ENCODE data around the gene PRODH2.

GRCh38 chr19:35841961-35842595 lies 29.4 kb upstream of the PRODH2 start:
- TF ChIP-seq FOXA1 (IDR thresholded peaks at IDR 0.05) (no peak), TARDBP (IDR thresholded peaks at IDR 0.05) (no peak), ZNF384 (IDR thresholded peaks at IDR 0.05) (no peak), BHLHE40 (IDR thresholded peaks at IDR 0.05; ENCODE audit: borderline replicate concordance) (no peak), FOXM1 (IDR thresholded peaks at IDR 0.05; ENCODE audit: borderline replicate concordance) (no peak), SUZ12 (IDR thresholded peaks at IDR 0.05) (no peak), ELF4 (IDR thresholded peaks at IDR 0.05) (no peak), SP1 (IDR thresholded peaks at IDR 0.05) (no peak), LEF1 (IDR thresholded peaks at IDR 0.05; ENCODE audit: borderline replicate concordance) (no peak), CTBP1 (IDR thresholded peaks at IDR 0.05; ENCODE audit: borderline replicate concordance) (no peak), PKNOX1 (IDR thresholded peaks at IDR 0.05) (no peak)
